Central memory CD8-positive, alpha-beta T cell (primary cell): ENCODE measurements around the gene TTF2.
A peak's percentile ranks its signal among the peaks of the same experiment; 100 is the strongest.

ENCODE experiments used
- ATAC-seq: fragments of 150-1000 bp; cut with Tn5 transposase; replicated peaks from 2 replicates; pipeline ENCODE4 v1.10.0; 2022; ENCODE audit warnings: mild to moderate bottlenecking, moderate FRiP score, moderate number of reproducible peaks; ENCODE audit not compliant: poor library complexity, severe bottlenecking; ENCODE audit errors: extremely low read depth
- DNase-seq, 2 donors: peaks; one replicate each; pipeline ENCODE4 v3.0.0; 2021; ENCODE audit warnings: low spot score in 2 of 2
- H3K27ac Mint-ChIP-seq: one replicate; pipeline ENCODE4 v1.8.0; 2022; ENCODE audit warnings: low read depth, mild to moderate bottlenecking, moderate library complexity, mixed read lengths
- H3K27me3 Mint-ChIP-seq: one replicate; pipeline ENCODE4 v1.8.0; 2022; ENCODE audit warnings: mixed read lengths
- H3K36me3 Mint-ChIP-seq: one replicate; pipeline ENCODE4 v1.8.0; 2022; ENCODE audit warnings: mild to moderate bottlenecking, moderate library complexity, mixed read lengths; ENCODE audit not compliant: insufficient read depth
- H3K4me1 Mint-ChIP-seq: one replicate; pipeline ENCODE4 v1.8.0; 2022; ENCODE audit warnings: mixed read lengths
- H3K4me3 Mint-ChIP-seq: one replicate; pipeline ENCODE4 v1.8.0; 2022; ENCODE audit warnings: mild to moderate bottlenecking, moderate library complexity, mixed read lengths
- H3K9me3 Mint-ChIP-seq: one replicate; pipeline ENCODE4 v1.8.0; 2022; ENCODE audit warnings: mixed read lengths

The TTF2 gene

GRCh38 chr1:117051224-117052064, 8.7 kb upstream of the TTF2 start:
- Mint-ChIP-seq H3K9me3 (no peaks in the 10 kb centered on the region), H3K4me1 (peaks cover 23% of the 10 kb centered on the region), H3K27me3 (no peaks in the 10 kb centered on the region), H3K4me3 (peak overlapping the region; percentile 56), H3K27ac (peak overlapping the region; percentile 72), H3K36me3 (no peaks in the 10 kb centered on the region)
- ATAC-seq (peak; percentile 65), DNase-seq (no peak)

DNA sequence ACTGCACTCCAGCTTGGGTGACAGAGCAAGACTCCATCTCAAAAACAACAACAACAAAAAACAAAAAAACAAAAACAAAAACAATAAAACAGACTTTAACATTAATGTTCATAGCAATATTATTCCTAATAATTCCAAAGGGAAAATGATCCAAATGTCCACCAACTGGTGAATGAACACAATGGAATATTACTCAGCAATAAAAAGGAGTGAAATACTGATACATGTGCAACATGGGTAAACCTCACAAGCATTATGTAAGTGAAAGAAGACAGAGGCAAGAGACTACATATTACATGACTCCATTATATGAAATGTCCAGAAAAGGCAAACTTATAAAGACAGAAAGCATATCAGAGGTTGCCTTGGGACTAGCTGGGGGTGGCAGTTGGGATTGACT, 6.1 kb upstream of the TTF2 start:
- H3K9me3 Mint-ChIP-seq, result no peaks in the 10 kb centered on the region
- no peak for ATAC-seq
- H3K4me1 Mint-ChIP-seq, result peaks cover 25% of the 10 kb centered on the region
- DNase-seq, result no peak
- H3K27me3 Mint-ChIP-seq, result no peaks in the 10 kb centered on the region
- no peaks in the 10 kb centered on the region for H3K36me3 Mint-ChIP-seq
- H3K4me3 Mint-ChIP-seq, result no peak overlapping the region
- no peak overlapping the region for H3K27ac Mint-ChIP-seq

- H3K9me3 Mint-ChIP-seq, result no peaks in the 10 kb centered on the region
- peaks cover 5% of the 10 kb centered on the region for H3K36me3 Mint-ChIP-seq
- no peaks in the 10 kb centered on the region for H3K27me3 Mint-ChIP-seq
- no peak overlapping the region for H3K27ac Mint-ChIP-seq
- peaks cover 42% of the 10 kb centered on the region for H3K4me1 Mint-ChIP-seq
- no peak for DNase-seq
- no peak for ATAC-seq
- H3K4me3 Mint-ChIP-seq, result no peak overlapping the region
Observed at GRCh38 chr1:117058810-117059209, 1.3 kb upstream of the TTF2 start.

GRCh38 chr1:117059334-117059677, 820 bp upstream of the TTF2 start:
- H3K9me3 Mint-ChIP-seq, result no peaks in the 10 kb centered on the region
- ATAC-seq (peak; percentile 45), DNase-seq (peak; percentile 52 to 53)
- H3K4me1 Mint-ChIP-seq, result peaks cover 45% of the 10 kb centered on the region
- H3K27me3 Mint-ChIP-seq, result no peaks in the 10 kb centered on the region
- peaks cover 6% of the 10 kb centered on the region for H3K36me3 Mint-ChIP-seq
- no peak overlapping the region for H3K27ac Mint-ChIP-seq
- no peak overlapping the region for H3K4me3 Mint-ChIP-seq

- Mint-ChIP-seq H3K9me3 (no peaks in the 10 kb centered on the region), H3K27me3 (no peaks in the 10 kb centered on the region), H3K36me3 (peaks cover 11% of the 10 kb centered on the region), H3K4me3 (no peak overlapping the region), H3K4me1 (peaks cover 45% of the 10 kb centered on the region), H3K27ac (no peak overlapping the region)
- ATAC-seq, result no peak
- DNase-seq, result no peak
Observed at GRCh38 chr1:117060441-117061317, 553 bp downstream of the TTF2 start.

- H3K27me3 Mint-ChIP-seq, result no peaks in the 10 kb centered on the region
- no peak overlapping the region for H3K4me3 Mint-ChIP-seq
- H3K4me1 Mint-ChIP-seq, result peaks cover 45% of the 10 kb centered on the region
- H3K27ac Mint-ChIP-seq, result no peak overlapping the region
- no peak for DNase-seq
- no peaks in the 10 kb centered on the region for H3K9me3 Mint-ChIP-seq
- peaks cover 12% of the 10 kb centered on the region for H3K36me3 Mint-ChIP-seq
- no peak for ATAC-seq
Observed at GRCh38 chr1:117061986-117062415, 1.9 kb downstream of the TTF2 start.

- H3K9me3 Mint-ChIP-seq, result no peaks in the 10 kb centered on the region
- ATAC-seq (no peak), DNase-seq (no peak)
- H3K27ac Mint-ChIP-seq, result no peak overlapping the region
- peaks cover 6% of the 10 kb centered on the region for H3K36me3 Mint-ChIP-seq
- H3K4me3 Mint-ChIP-seq, result no peak overlapping the region
- no peaks in the 10 kb centered on the region for H3K27me3 Mint-ChIP-seq
- H3K4me1 Mint-ChIP-seq, result peaks cover 30% of the 10 kb centered on the region
Observed at GRCh38 chr1:117066367-117066766, 6.2 kb downstream of the TTF2 start.

- Mint-ChIP-seq H3K36me3 (peaks cover 6% of the 10 kb centered on the region), H3K27ac (no peak overlapping the region), H3K4me3 (no peak overlapping the region), H3K9me3 (no peaks in the 10 kb centered on the region), H3K4me1 (peaks cover 22% of the 10 kb centered on the region), H3K27me3 (no peaks in the 10 kb centered on the region)
- DNase-seq (no peak), ATAC-seq (peak; percentile 65)
Observed at GRCh38 chr1:117067533-117068370, 7.6 kb downstream of the TTF2 start.

DNA sequence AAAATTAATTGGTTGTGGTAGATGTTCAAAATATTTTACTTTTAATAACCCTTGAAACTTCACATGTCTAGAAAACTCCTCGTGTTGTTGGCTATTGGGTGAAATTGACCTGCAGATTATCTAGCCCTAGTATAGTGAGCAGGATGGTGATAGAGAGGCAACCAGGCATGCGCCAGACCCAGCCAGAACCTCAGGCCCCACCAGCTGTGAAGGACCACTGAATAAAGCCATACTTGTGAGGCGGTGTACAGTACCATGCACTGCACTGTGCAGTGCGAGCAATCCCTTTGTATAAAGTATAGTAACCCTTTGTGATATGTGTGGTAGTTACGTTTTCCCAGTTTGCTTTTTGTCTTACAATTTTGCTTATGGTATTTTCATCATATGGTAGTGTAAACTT, 8.5 kb downstream of the TTF2 start:
- Mint-ChIP-seq H3K27me3 (no peaks in the 10 kb centered on the region), H3K36me3 (peaks cover 7% of the 10 kb centered on the region), H3K9me3 (no peaks in the 10 kb centered on the region), H3K4me1 (peaks cover 17% of the 10 kb centered on the region), H3K27ac (no peak overlapping the region), H3K4me3 (no peak overlapping the region)
- DNase-seq (no peak), ATAC-seq (no peak)

DNA sequence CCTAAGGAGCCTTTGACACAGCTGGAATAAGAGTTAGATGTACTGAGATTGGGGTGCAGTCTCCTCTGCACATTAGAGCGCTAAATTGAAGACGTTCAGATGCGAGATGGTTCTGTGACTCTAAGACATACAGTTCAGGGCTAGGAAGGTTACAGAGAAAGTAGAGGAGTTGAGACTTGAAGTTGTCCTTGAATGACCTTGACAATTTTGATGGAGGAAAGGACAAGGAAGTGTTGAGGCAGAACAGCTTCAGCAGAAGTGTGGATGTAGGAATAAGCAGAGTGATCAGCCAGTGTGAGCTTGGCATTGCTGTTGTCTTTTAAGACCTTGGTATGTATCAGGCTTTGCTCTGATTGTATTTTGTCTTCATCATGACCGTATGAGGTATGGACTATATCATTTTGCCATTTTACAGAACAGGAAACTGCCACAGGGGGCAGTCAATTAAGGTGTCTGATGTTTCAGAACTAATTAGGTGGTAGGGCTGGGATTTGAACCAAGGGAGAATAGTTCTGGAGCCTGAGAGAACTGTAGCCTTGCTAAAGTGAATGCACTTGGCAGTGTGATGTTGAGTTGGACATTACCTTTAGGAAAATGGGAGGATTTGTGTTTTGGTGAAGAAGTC, 9.2 kb downstream of the TTF2 start:
- DNase-seq (no peak), ATAC-seq (no peak)
- no peak overlapping the region for H3K27ac Mint-ChIP-seq
- H3K27me3 Mint-ChIP-seq, result no peaks in the 10 kb centered on the region
- peaks cover 12% of the 10 kb centered on the region for H3K4me1 Mint-ChIP-seq
- H3K36me3 Mint-ChIP-seq, result peaks cover 9% of the 10 kb centered on the region
- no peak overlapping the region for H3K4me3 Mint-ChIP-seq
- H3K9me3 Mint-ChIP-seq, result no peaks in the 10 kb centered on the region

GRCh38 chr1:117070124-117070523, 10.0 kb downstream of the TTF2 start:
- peaks cover 12% of the 10 kb centered on the region for H3K4me1 Mint-ChIP-seq
- no peak for DNase-seq
- no peaks in the 10 kb centered on the region for H3K27me3 Mint-ChIP-seq
- H3K36me3 Mint-ChIP-seq, result peaks cover 11% of the 10 kb centered on the region
- H3K4me3 Mint-ChIP-seq, result no peak overlapping the region
- no peak overlapping the region for H3K27ac Mint-ChIP-seq
- H3K9me3 Mint-ChIP-seq, result no peaks in the 10 kb centered on the region
- peak; percentile 56 for ATAC-seq

DNA sequence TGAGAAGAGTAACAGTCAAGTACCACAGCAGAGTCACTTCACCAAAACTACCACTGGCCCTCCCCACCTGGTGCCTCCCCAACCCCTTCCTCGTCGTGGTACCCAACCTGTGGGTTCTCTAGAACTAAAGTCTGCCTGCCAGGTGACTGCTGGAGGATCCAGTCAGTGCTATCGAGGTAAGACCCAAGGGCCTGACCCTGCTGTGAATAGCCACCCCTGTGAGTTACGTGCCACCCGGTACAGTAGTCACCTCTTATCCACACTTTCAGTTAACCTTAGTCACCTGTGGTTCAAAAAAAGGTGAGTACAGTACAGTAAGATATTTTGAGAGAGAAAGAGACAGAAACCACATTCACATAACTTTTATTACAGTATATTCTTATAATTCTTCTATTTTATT, 16.5 kb downstream of the TTF2 start:
- DNase-seq (no peak), ATAC-seq (no peak)
- peak overlapping the region; percentile 52 for H3K27ac Mint-ChIP-seq
- peaks cover 40% of the 10 kb centered on the region for H3K36me3 Mint-ChIP-seq
- no peak overlapping the region for H3K4me3 Mint-ChIP-seq
- no peaks in the 10 kb centered on the region for H3K27me3 Mint-ChIP-seq
- no peaks in the 10 kb centered on the region for H3K9me3 Mint-ChIP-seq
- H3K4me1 Mint-ChIP-seq, result peaks cover 4% of the 10 kb centered on the region
